Esophagus mucosa (tissue), 1 donor: ENCODE measurements around the gene BMP7. TPM values are rescaled to one million over a fixed set of nuclear protein-coding genes. Genes with fewer than 3 reads are reported as not detected.

Experiments
- ATAC-seq: fragments of 200-7000 bp; cut with Tn5 transposase; one replicate; pipeline ENCODE4 v1.9.1; 2020
- total RNA-seq: library from RNA; stranded (reverse); gene quantifications from one replicate; pipeline ENCODE4 v1.2.4, GENCODE V29; 2023
- donor health status: DM: yes; HTN: yes; CAD: no.

The BMP7 gene
- total RNA-seq, 1 donor from 2014 or later: 34.2 TPM

DNA sequence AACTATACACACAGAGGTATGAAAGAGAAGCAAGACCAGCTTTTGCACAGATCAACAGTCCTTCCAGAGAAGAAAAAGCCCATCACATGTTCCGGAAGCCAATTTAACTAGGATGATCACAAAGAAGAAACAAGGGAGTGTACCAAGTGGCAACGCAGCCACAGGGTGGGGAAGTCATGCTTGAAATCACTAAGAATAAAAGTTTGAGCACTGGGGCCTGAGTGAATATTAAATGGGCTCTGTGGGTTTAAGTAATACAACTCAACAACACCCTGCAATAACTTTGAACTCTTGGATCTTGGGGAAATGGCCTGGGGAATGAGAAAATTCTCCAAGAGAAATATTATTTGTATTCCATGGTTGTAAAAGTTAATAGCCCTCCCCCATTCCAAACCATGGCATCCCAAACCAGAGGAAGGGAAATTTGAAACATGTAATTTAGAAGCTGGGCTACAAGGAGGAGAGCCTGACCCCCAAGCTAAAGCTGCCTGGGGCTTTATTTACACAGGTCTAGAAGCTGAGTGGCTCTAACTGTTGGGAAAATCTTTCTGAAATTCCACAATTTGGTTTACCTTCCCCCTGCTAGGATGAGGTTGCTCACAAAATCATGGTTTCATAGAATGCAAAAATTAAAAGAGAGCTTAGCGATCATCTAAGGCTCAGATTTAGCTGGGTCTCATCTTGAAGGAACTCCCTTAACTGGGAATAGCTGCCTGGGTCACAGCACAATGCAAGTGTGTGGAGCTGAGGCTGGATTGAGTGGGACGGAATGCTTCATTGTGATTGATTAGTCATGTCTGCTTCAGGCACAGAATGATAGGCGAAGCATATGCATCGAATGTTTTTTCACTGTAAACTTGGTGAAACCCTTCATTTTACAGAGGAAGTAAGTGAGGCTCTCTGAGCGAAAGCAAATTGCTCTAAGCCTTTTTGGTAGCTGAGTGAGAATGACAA lies 143.6 kb downstream of the BMP7 start:
- no peak for ATAC-seq

DNA sequence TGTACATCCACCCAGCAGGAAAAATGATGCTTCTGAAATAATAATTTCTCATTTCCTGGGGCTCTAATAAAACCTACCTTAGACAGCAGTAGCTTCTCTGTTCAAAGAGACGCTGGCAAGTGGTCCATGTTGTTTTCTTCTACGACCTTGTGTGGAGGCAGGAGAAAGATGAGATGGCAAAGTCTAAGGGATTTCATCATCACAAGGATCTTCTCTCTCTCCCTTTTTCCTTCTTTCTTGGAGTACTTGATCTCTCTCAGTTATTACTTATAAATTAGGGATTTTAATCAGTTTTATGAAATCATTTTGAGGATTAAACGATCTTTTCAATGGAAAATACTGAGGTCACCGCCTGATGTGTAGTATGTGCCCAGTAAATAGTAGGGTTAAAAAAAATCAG lies 147.5 kb downstream of the BMP7 start:
- no peak for ATAC-seq

Other genes starting within 250 kb of the BMP7 start
- gene SPO11, start 63.2 kb upstream of the BMP7 start, total RNA-seq: not detected
- gene RAE1, start 84.6 kb upstream of the BMP7 start, total RNA-seq: 22.8 TPM
- 12.3 TPM for gene RBM38, start 124.8 kb upstream of the BMP7 start, total RNA-seq